AML-193 (cell line): ENCODE data around the gene JAK1.

Source experiments
- DNase-seq, 2 experiments: peaks; one replicate each; lab custom pipeline; 2025; lab: John Stamatoyannopoulos, UW

Gene JAK1

GRCh38 chr1:64892576-64893573 is 73.5 kb downstream of the JAK1 start:
- no peak for DNase-seq

- no peak for DNase-seq
Observed at GRCh38 chr1:64891448-64891825, 74.9 kb downstream of the JAK1 start.

- no peak for DNase-seq
Observed at GRCh38 chr1:64890699-64891447, 75.5 kb downstream of the JAK1 start.

- no peak for DNase-seq
Observed at GRCh38 chr1:64887689-64888217, 78.6 kb downstream of the JAK1 start.

- DNase-seq, result no peak
Observed at GRCh38 chr1:64886877-64887276, 79.5 kb downstream of the JAK1 start.

- DNase-seq, result no peak
Observed at GRCh38 chr1:64885648-64886047, 80.7 kb downstream of the JAK1 start.

- no peak for DNase-seq
Observed at GRCh38 chr1:64884261-64885040, 81.9 kb downstream of the JAK1 start.

GRCh38 chr1:64882574-64883255 is 83.6 kb downstream of the JAK1 start:
- no peak for DNase-seq

- DNase-seq, result no peak
Observed at GRCh38 chr1:64881281-64881680, 85.1 kb downstream of the JAK1 start.

- DNase-seq, result no peak
Observed at GRCh38 chr1:64880449-64880848, 85.9 kb downstream of the JAK1 start.

GRCh38 chr1:64878931-64879611 is 87.3 kb downstream of the JAK1 start:
- no peak for DNase-seq

- no peak for DNase-seq
Observed at GRCh38 chr1:64878090-64878489, 88.3 kb downstream of the JAK1 start.

- DNase-seq, result no peak
Observed at GRCh38 chr1:64877598-64877997, 88.8 kb downstream of the JAK1 start.

- DNase-seq, result no peak
Observed at GRCh38 chr1:64877151-64877550, 89.2 kb downstream of the JAK1 start.

- no peak for DNase-seq
Observed at GRCh38 chr1:64875606-64876005, 90.7 kb downstream of the JAK1 start.

GRCh38 chr1:64875101-64875500 is 91.2 kb downstream of the JAK1 start:
- no peak for DNase-seq

GRCh38 chr1:64874666-64875065 is 91.7 kb downstream of the JAK1 start:
- DNase-seq, result no peak

GRCh38 chr1:64873576-64873975 is 92.8 kb downstream of the JAK1 start:
- no peak for DNase-seq

- DNase-seq, result no peak
Observed at GRCh38 chr1:64872067-64872466, 94.3 kb downstream of the JAK1 start.

GRCh38 chr1:64871256-64871655 is 95.1 kb downstream of the JAK1 start:
- no peak for DNase-seq

- DNase-seq, result no peak
Observed at GRCh38 chr1:64867266-64867665, 99.1 kb downstream of the JAK1 start.
